Neural cell (in vitro differentiated cells): ENCODE measurements around the gene C5. TPM values are rescaled to one million over a fixed set of nuclear protein-coding genes. Genes with fewer than 3 reads are reported as not detected.

Experiments used
- H2AFZ ChIP-seq: fragments of 200-600, 300-800 bp; sonication (generic), shearing (Covaris generic); 2 replicates; pipeline ENCODE4 v1.6.0; 2014; ENCODE audit warnings: low read depth, mild to moderate bottlenecking, antibody characterized with exemption, low read length, moderate library complexity
- H3F3A ChIP-seq: fragments of 200-600 bp; shearing (Covaris generic); 2 replicates; pipeline ENCODE4 v1.6.1; 2016; ENCODE audit warnings: mild to moderate bottlenecking, moderate library complexity, mixed read lengths, antibody characterized with exemption, low read length; ENCODE audit not compliant: insufficient read depth, poor library complexity, severe bottlenecking
- H3K27ac ChIP-seq: fragments of 200-600, 300-800 bp; sonication (generic), shearing (Covaris generic); 2 replicates; pipeline ENCODE4 v1.5.1; 2014; ENCODE audit warnings: mild to moderate bottlenecking, low read length, moderate library complexity
- H3K27me3 ChIP-seq: fragments of 300-800, 200-600 bp; sonication (generic), shearing (Covaris generic); 2 replicates; pipeline ENCODE4 v1.6.0; 2014; ENCODE audit warnings: mild to moderate bottlenecking, low read depth, low read length, moderate library complexity; ENCODE audit not compliant: insufficient read depth
- H3K36me3 ChIP-seq: fragments of 300-800, 200-600 bp; sonication (generic), shearing (Covaris generic); 2 replicates; pipeline ENCODE4 v1.5.1; 2014; ENCODE audit warnings: mild to moderate bottlenecking, antibody characterized with exemption, low read length, moderate library complexity; ENCODE audit not compliant: insufficient read depth
- H3K4me2 ChIP-seq: fragments of 300-800, 200-600 bp; sonication (generic), shearing (Covaris generic); 2 replicates; pipeline ENCODE4 v1.6.0; 2014; ENCODE audit warnings: mild to moderate bottlenecking, low read length
- H3K4me3 ChIP-seq: fragments of 300-800, 200-600 bp; sonication (generic), shearing (Covaris generic); 2 replicates; pipeline ENCODE4 v1.5.1; 2014; ENCODE audit warnings: mild to moderate bottlenecking, low read length, moderate library complexity
- H3K79me2 ChIP-seq: fragments of 200-600 bp; shearing (Covaris generic); replicated peaks from 2 replicates; pipeline ENCODE4 v1.6.0; 2014; ENCODE audit warnings: mild to moderate bottlenecking, low read length, moderate library complexity; ENCODE audit not compliant: insufficient read depth
- H3K9ac ChIP-seq: fragments of 300-800, 200-600 bp; sonication (generic), shearing (Covaris generic); 2 replicates; pipeline ENCODE4 v1.6.1; 2016; ENCODE audit warnings: mild to moderate bottlenecking, low read length, mixed read lengths
- H3K9me2 ChIP-seq: fragments of 200-600 bp; shearing (Covaris generic); 2 replicates; pipeline ENCODE4 v1.6.1; 2016; ENCODE audit warnings: mild to moderate bottlenecking, low read length, mixed read lengths; ENCODE audit not compliant: insufficient read depth
- H3K9me3 ChIP-seq: fragments of 200-600, 300-800 bp; sonication (generic), shearing (Covaris generic); 2 replicates; pipeline ENCODE4 v1.6.1; 2016; ENCODE audit warnings: mild to moderate bottlenecking, mixed run types, low read length, moderate library complexity, mixed read lengths
- H4K20me1 ChIP-seq: fragments of 200-600 bp; shearing (Covaris generic); 2 replicates; pipeline ENCODE4 v1.6.1; 2016; ENCODE audit warnings: mild to moderate bottlenecking, mixed run types; ENCODE audit not compliant: insufficient read depth
- CTCF ChIP-seq: fragments of 450-650 bp; IDR thresholded peaks from 2 replicates; pipeline ENCODE4 v1.5.1; 2014; ENCODE audit warnings: antibody characterized with exemption, mild to moderate bottlenecking, moderate library complexity; ENCODE audit not compliant: poor library complexity, severe bottlenecking
- EP300 ChIP-seq: fragments of 450-650 bp; conservative IDR thresholded peaks from 2 replicates; pipeline ENCODE4 v1.6.1; 2014; ENCODE audit warnings: antibody characterized with exemption, mild to moderate bottlenecking, moderate library complexity; ENCODE audit not compliant: poor library complexity, severe bottlenecking
- EZH2 ChIP-seq: fragments of 200-600, 300-800 bp; shearing (Covaris generic), sonication (generic); IDR thresholded peaks from 2 replicates; pipeline ENCODE4 v1.6.1; 2014; ENCODE audit warnings: antibody characterized with exemption, low read length, borderline replicate concordance, mild to moderate bottlenecking; ENCODE audit not compliant: insufficient read depth, poor library complexity, severe bottlenecking
- MXI1 ChIP-seq: fragments of 450-650 bp; conservative IDR thresholded peaks from 2 replicates; pipeline ENCODE4 v1.6.1; 2014; ENCODE audit warnings: antibody characterized with exemption, mild to moderate bottlenecking; ENCODE audit not compliant: poor library complexity, severe bottlenecking
- POLR2AphosphoS5 ChIP-seq: IDR thresholded peaks from 2 replicates; pipeline ENCODE4 v1.6.1; 2012
- RAD21 ChIP-seq: fragments of 450-650 bp; conservative IDR thresholded peaks from 2 replicates; pipeline ENCODE4 v1.6.1; 2014; ENCODE audit warnings: antibody characterized with exemption, mild to moderate bottlenecking, moderate library complexity
- REST ChIP-seq: IDR thresholded peaks from 2 replicates; pipeline ENCODE4 v1.6.1; 2012; ENCODE audit warnings: borderline replicate concordance
- SMC3 ChIP-seq: fragments of 450-650 bp; conservative IDR thresholded peaks from 2 replicates; pipeline ENCODE4 v1.6.1; 2014; ENCODE audit warnings: antibody characterized with exemption, mild to moderate bottlenecking, moderate library complexity; ENCODE audit not compliant: poor library complexity
- TAF1 ChIP-seq: IDR thresholded peaks from 2 replicates; pipeline ENCODE4 v1.6.1; 2012; ENCODE audit warnings: low read depth
- polyA plus RNA-seq: library from polyadenylated mRNA; depleted of rRNA; stranded (reverse); fragments of >200 nt; gene quantifications from 2 replicates; pipeline ENCODE4 v1.2.3, GENCODE V29; 2014

Gene C5
- polyA plus RNA-seq, 1 donor from 2014 or later, result 3.8 TPM

GRCh38 chr9:121059513-121059912 is 9.4 kb upstream of the C5 start:
- Histone ChIP-seq H3K9ac (no peak overlapping the region), H3K9me3 (no peaks in the 10 kb centered on the region), H3K79me2 (no peaks in the 10 kb centered on the region), H2AFZ (no peak overlapping the region), H3K4me3 (no peak overlapping the region), H3K27me3 (no peaks in the 10 kb centered on the region), H3K36me3 (no peaks in the 10 kb centered on the region), H3F3A (no peaks in the 10 kb centered on the region), H3K27ac (no peak overlapping the region), H4K20me1 (no peaks in the 10 kb centered on the region), H3K9me2 (no peaks in the 10 kb centered on the region), H3K4me2 (no peak overlapping the region)
- TF ChIP-seq TAF1, result no peak
- TF ChIP-seq RAD21, result no peak
- TF ChIP-seq REST, result no peak
- TF ChIP-seq MXI1, result no peak
- no peak for TF ChIP-seq EP300
- TF ChIP-seq EZH2, result no peak
- TF ChIP-seq CTCF, result no peak
- TF ChIP-seq POLR2AphosphoS5, result no peak
- no peak for TF ChIP-seq SMC3

GRCh38 chr9:121057821-121058220 is 7.7 kb upstream of the C5 start:
- Histone ChIP-seq H3K4me2 (no peak overlapping the region), H2AFZ (no peak overlapping the region), H3K9me3 (no peaks in the 10 kb centered on the region), H3K9me2 (no peaks in the 10 kb centered on the region), H3F3A (no peaks in the 10 kb centered on the region), H3K9ac (no peak overlapping the region), H3K36me3 (no peaks in the 10 kb centered on the region), H4K20me1 (no peaks in the 10 kb centered on the region), H3K79me2 (no peaks in the 10 kb centered on the region), H3K27ac (no peak overlapping the region), H3K4me3 (no peak overlapping the region), H3K27me3 (no peaks in the 10 kb centered on the region)
- TF ChIP-seq EP300 (no peak), REST (no peak), SMC3 (no peak), RAD21 (no peak), EZH2 (no peak), POLR2AphosphoS5 (no peak), CTCF (no peak), TAF1 (no peak), MXI1 (no peak)
